Neural crest cell (in vitro differentiated cells): ENCODE results near the gene LGALS16. TPM values are rescaled to one million over a fixed set of nuclear protein-coding genes. Genes with fewer than 3 reads are reported as not detected.
A peak's percentile ranks its signal among the peaks of the same experiment; 100 is the strongest.
"Not testable (repeated sequence)": the region's sequence is repeated elsewhere in the genome, so short reads cannot be mapped to it uniquely, and the experiment has no call there.

Experiments
- DNase-seq: peaks from one replicate; pipeline ENCODE4 v3.0.0; 2021; ENCODE audit warnings: low read depth, mixed read lengths, low spot score
- H3K27ac Mint-ChIP-seq: one replicate; pipeline ENCODE4 v1.8.0; 2021; ENCODE audit warnings: mild to moderate bottlenecking, mixed read lengths; ENCODE audit not compliant: unreplicated experiment
- H3K27me3 Mint-ChIP-seq: 2 replicates; pipeline ENCODE4 v1.8.0; 2021; ENCODE audit warnings: low read depth, mild to moderate bottlenecking, mixed read lengths
- H3K36me3 Mint-ChIP-seq: 2 replicates; pipeline ENCODE4 v1.8.0; 2021; ENCODE audit warnings: low read depth, mild to moderate bottlenecking, mixed read lengths
- H3K4me1 Mint-ChIP-seq: 2 replicates; pipeline ENCODE4 v1.8.0; 2021; ENCODE audit warnings: mixed read lengths
- H3K4me3 Mint-ChIP-seq: one replicate; pipeline ENCODE4 v1.8.0; 2021; ENCODE audit warnings: mild to moderate bottlenecking, mixed read lengths
- H3K9me3 Mint-ChIP-seq: 2 replicates; pipeline ENCODE4 v1.8.0; 2021; ENCODE audit warnings: mixed read lengths
- total RNA-seq: library from RNA; stranded (reverse); gene quantifications from 2 replicates; pipeline ENCODE4 v1.2.1, GENCODE V29; 2021
- TF ChIP-seq, protein P1 (sequence below): fragments of 200-600 bp; sonication (generic); conservative IDR thresholded peaks from 2 replicates; pipeline ENCODE4 v1.5.0; 2021; ENCODE audit warnings: antibody characterized with exemption, mild to moderate bottlenecking

LGALS16 gene
- total RNA-seq, 1 donor from 2014 or later, result not detected

DNA sequence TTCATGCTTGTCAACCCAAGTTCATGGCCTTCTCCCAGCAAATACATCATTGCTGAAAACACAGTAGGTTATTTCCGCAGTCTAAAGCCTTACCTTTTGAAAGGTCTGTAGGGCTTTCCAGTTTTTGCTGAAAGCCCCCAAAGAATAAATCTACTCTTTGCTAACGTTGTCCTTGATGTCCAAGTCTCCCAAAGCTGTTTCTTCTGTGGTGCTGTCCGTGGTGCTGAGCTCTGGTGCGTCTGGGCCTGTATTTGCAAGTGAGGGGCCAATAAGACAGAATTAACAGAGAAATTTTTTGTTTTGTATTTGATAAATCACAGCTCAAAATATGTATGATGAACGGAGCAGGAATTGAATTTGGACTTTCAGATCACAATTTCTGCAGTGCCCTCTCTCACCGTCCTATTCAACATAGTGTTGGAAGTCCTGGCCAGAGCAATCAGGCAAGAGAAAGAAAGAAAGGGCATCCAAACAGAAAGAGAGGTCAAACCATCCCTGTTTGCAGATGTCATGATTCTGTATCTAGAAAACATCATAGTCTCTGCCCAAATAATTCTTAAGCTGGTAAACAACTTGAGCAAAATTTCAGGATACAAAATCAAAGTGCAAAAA, 9.8 kb upstream of the LGALS16 start:
- Mint-ChIP-seq H3K27me3 (peaks cover 86% of the 10 kb centered on the region), H3K9me3 (no peaks in the 10 kb centered on the region), H3K4me1 (no peaks in the 10 kb centered on the region), H3K4me3 (no peak overlapping the region), H3K36me3 (peaks cover 2% of the 10 kb centered on the region), H3K27ac (no peak overlapping the region)
- TF ChIP-seq, protein P1, sequence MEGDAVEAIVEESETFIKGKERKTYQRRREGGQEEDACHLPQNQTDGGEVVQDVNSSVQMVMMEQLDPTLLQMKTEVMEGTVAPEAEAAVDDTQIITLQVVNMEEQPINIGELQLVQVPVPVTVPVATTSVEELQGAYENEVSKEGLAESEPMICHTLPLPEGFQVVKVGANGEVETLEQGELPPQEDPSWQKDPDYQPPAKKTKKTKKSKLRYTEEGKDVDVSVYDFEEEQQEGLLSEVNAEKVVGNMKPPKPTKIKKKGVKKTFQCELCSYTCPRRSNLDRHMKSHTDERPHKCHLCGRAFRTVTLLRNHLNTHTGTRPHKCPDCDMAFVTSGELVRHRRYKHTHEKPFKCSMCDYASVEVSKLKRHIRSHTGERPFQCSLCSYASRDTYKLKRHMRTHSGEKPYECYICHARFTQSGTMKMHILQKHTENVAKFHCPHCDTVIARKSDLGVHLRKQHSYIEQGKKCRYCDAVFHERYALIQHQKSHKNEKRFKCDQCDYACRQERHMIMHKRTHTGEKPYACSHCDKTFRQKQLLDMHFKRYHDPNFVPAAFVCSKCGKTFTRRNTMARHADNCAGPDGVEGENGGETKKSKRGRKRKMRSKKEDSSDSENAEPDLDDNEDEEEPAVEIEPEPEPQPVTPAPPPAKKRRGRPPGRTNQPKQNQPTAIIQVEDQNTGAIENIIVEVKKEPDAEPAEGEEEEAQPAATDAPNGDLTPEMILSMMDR, result no peak
- DNase-seq, result peak; percentile 38

DNA sequence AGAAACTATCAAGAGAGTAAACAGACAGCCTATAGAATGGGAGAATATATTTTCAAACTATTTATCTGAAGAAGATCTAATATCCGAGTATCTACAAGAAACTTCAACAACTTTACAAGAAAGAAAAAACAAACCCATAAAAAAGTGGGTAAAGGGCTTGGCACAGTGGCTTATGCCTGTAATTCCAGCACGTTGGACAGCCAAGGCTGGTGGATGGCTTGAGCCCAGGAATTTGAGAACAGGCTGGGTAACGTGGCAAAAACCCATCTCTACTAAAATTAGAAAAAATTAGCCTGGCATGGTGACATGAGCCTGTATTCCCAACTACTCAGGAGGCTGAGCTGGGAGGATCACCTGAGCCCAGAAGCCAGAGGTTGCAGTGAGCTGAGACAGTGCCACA, 7.8 kb upstream of the LGALS16 start:
- no peaks in the 10 kb centered on the region for H3K9me3 Mint-ChIP-seq
- H3K36me3 Mint-ChIP-seq, result peaks cover 2% of the 10 kb centered on the region
- TF ChIP-seq, protein P1, result no peak
- H3K27me3 Mint-ChIP-seq, result peaks cover 90% of the 10 kb centered on the region
- no peak overlapping the region for H3K4me3 Mint-ChIP-seq
- DNase-seq, result no peak
- no peaks in the 10 kb centered on the region for H3K4me1 Mint-ChIP-seq
- no peak overlapping the region for H3K27ac Mint-ChIP-seq

DNA sequence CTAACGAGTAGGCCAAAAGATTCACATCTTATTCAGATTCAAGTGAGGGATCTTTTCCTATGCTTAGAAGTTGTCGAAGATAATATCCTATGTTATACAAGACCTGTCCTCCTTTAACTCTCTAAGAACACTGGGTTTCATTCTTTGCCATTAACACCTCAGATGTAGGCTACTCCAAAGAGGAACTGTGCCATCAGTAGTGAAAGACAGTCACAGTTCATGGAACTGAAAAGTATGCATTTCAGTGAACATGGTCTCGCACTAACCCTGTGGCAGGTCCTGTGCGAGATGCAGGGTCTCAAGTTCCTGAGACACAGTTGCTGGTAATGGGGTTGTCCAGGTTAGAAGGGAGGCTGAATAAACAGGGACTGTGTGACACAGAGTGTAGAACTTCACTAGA, 4.1 kb downstream of the LGALS16 start:
- TF ChIP-seq, protein P1, result no peak
- Mint-ChIP-seq H3K9me3 (no peaks in the 10 kb centered on the region), H3K36me3 (no peaks in the 10 kb centered on the region), H3K27ac (no peak overlapping the region), H3K27me3 (peaks cover 79% of the 10 kb centered on the region), H3K4me1 (no peaks in the 10 kb centered on the region), H3K4me3 (no peak overlapping the region)
- DNase-seq, result no peak

DNA sequence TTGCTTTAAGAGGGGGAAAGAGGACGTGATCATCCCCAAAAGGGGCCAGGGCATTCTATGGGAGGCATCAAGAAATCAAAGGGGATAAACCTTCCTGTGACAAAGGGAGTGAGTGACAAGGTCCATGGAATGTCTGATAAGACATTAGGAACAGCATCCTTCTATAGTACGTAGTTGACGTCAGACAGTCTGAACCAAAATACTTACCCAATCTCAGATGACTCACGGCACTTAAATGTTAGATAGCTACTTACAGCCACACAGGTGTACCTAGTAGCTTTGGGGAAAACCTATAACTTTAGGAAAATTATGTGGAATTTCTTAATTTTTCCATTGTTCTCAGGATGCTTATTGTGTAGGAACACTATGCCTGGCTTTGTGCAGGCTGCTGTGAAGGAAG, 4.9 kb downstream of the LGALS16 start:
- Mint-ChIP-seq H3K27me3 (peaks cover 76% of the 10 kb centered on the region), H3K4me3 (no peak overlapping the region), H3K4me1 (no peaks in the 10 kb centered on the region), H3K27ac (no peak overlapping the region), H3K36me3 (no peaks in the 10 kb centered on the region), H3K9me3 (no peaks in the 10 kb centered on the region)
- DNase-seq, result no peak
- TF ChIP-seq, protein P1, result no peak

DNA sequence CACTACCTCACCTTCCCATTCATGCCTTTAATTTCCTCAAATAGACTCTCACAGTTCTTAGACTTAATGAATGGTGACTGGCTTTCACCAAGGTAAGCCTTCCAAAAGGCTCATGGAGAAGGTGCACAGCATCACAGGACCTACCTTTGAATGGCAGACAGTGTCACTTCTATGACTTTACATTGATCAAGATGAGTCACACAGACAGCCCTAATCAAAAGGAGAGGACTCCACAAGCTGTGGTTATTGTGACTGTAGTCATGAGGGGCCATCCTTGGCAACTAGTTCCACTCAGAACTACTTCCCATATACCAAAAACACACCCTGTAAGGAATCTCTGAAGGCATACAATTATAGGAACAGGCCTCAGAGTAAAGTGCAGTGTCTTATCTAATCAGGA, 5.9 kb downstream of the LGALS16 start:
- TF ChIP-seq, protein P1, result no peak
- Mint-ChIP-seq H3K36me3 (no peaks in the 10 kb centered on the region), H3K4me1 (no peaks in the 10 kb centered on the region), H3K27me3 (peaks cover 71% of the 10 kb centered on the region), H3K4me3 (no peak overlapping the region), H3K27ac (no peak overlapping the region), H3K9me3 (peaks cover 3% of the 10 kb centered on the region)
- DNase-seq, result no peak

DNA sequence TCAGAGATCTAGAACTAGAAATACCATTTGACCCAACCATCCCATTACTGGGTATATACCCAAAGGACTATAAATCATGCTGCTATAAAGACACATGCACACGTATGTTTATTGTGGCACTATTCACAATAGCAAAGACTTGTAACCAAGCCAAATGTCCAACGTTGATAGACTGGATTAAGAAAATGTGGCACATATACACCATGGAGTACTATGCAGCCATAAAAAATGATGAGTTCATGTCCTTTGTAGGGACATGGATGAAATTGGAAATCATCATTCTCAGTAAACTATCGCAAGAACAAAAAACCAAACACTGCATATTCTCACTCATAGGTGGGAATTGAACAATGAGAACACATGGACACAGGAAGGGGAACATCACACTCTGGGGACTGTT, 14.1 kb downstream of the LGALS16 start:
- peaks cover 56% of the 10 kb centered on the region for H3K27me3 Mint-ChIP-seq
- DNase-seq, H3K36me3 Mint-ChIP-seq, H3K4me3 Mint-ChIP-seq, H3K27ac Mint-ChIP-seq, H3K9me3 Mint-ChIP-seq, H3K4me1 Mint-ChIP-seq: not testable (repeated sequence)
